Liver (tissue), 3 donors: ENCODE results near the gene CIAO3.

Experiments used
- CTCF ChIP-seq: fragments of 150-350 bp; IDR thresholded peaks from 2 replicates; pipeline ENCODE4 v1.5.1; 2017; ENCODE audit warnings: improper control_type of control experiment, low read depth, low read length; ENCODE audit not compliant: missing input control
- EGR1 ChIP-seq, 2 donors: IDR thresholded peaks; 2 replicates each; pipeline ENCODE4 v1.6.1; 2016 to 2018; ENCODE audit warnings: antibody characterized with exemption in 2 of 2, low read depth in 2 of 2
- GABPA ChIP-seq, 2 donors: IDR thresholded peaks in 1 of 2; conservative IDR thresholded peaks in 1 of 2; 2 replicates each; pipeline ENCODE4 v1.6.1; 2016; ENCODE audit warnings: antibody characterized with exemption in 2 of 2, mild to moderate bottlenecking in 1 of 2, moderate library complexity in 1 of 2
- JUND ChIP-seq, 2 donors: IDR thresholded peaks; 2 replicates each; pipeline ENCODE4 v1.6.1; 2016; ENCODE audit warnings: antibody characterized with exemption in 2 of 2
- MAX ChIP-seq: IDR thresholded peaks from 2 replicates; pipeline ENCODE4 v1.6.1; 2016; ENCODE audit warnings: antibody characterized with exemption
- NR2F2 ChIP-seq: IDR thresholded peaks from 2 replicates; pipeline ENCODE4 v1.6.1; 2016; ENCODE audit warnings: antibody characterized with exemption
- RAD21 ChIP-seq, 2 donors: IDR thresholded peaks; 2 replicates each; pipeline ENCODE4 v1.6.1; 2016; ENCODE audit warnings: antibody characterized with exemption in 2 of 2, mild to moderate bottlenecking in 2 of 2
- REST ChIP-seq: IDR thresholded peaks from 2 replicates; pipeline ENCODE4 v1.6.1; 2016; ENCODE audit warnings: antibody characterized with exemption, mild to moderate bottlenecking
- SP1 ChIP-seq: IDR thresholded peaks from 2 replicates; pipeline ENCODE4 v1.6.1; 2018; ENCODE audit warnings: antibody characterized with exemption, mild to moderate bottlenecking
- TAF1 ChIP-seq: conservative IDR thresholded peaks from 2 replicates; pipeline ENCODE4 v1.6.1; 2016; ENCODE audit warnings: antibody characterized with exemption, mild to moderate bottlenecking
- YY1 ChIP-seq: IDR thresholded peaks from 2 replicates; pipeline ENCODE4 v1.6.1; 2016; ENCODE audit warnings: antibody characterized with exemption, mild to moderate bottlenecking
- ZBTB33 ChIP-seq: IDR thresholded peaks from 2 replicates; pipeline ENCODE4 v1.6.1; 2016; ENCODE audit warnings: antibody characterized with exemption
- donor health status: healthy.
- donor health status: healthy.

- no peak for TF ChIP-seq CTCF
- no peak for TF ChIP-seq NR2F2
- no peak for TF ChIP-seq RAD21 (IDR thresholded peaks at IDR 0.05)
- no peak for TF ChIP-seq GABPA (IDR thresholded peaks at IDR 0.05 in 1 of 2, conservative IDR thresholded peaks at IDR 0.05 in 1 of 2)
- TF ChIP-seq JUND (IDR thresholded peaks at IDR 0.05) = no peak
- TF ChIP-seq MAX = no peak
- no peak for TF ChIP-seq REST
- TF ChIP-seq SP1 = no peak
- TF ChIP-seq YY1 = no peak
- TF ChIP-seq ZBTB33 = no peak
- no peak for TF ChIP-seq EGR1 (IDR thresholded peaks at IDR 0.05; ENCODE audit: low read depth in 2 of 2)
- no peak for TF ChIP-seq TAF1
Observed at GRCh38 chr16:711084-711483, 29.7 kb downstream of the CIAO3 start.
